KOPT-K1 (cell line): ENCODE measurements around the gene LINGO3.
A peak's percentile ranks its signal among the peaks of the same experiment; 100 is the strongest.

Source experiments
- H3K27ac ChIP-seq: fragments of 200-600 bp; sonication (generic); 2 replicates; pipeline ENCODE4 v1.5.1; 2016; ENCODE audit warnings: antibody characterized with exemption, mild to moderate bottlenecking, low read depth, low read length; ENCODE audit not compliant: poor library complexity, severe bottlenecking
- H3K36me3 ChIP-seq: fragments of 200-600 bp; sonication (generic); 2 replicates; pipeline ENCODE4 v1.5.1; 2017; ENCODE audit warnings: antibody characterized with exemption, mild to moderate bottlenecking, low read length, moderate library complexity; ENCODE audit not compliant: insufficient read depth
- H3K9me3 ChIP-seq: fragments of 200-600 bp; sonication (generic); 2 replicates; pipeline ENCODE4 v1.5.1; 2017; ENCODE audit warnings: antibody characterized with exemption, low read length, mild to moderate bottlenecking; ENCODE audit not compliant: insufficient read depth, poor library complexity, severe bottlenecking

Gene LINGO3

DNA sequence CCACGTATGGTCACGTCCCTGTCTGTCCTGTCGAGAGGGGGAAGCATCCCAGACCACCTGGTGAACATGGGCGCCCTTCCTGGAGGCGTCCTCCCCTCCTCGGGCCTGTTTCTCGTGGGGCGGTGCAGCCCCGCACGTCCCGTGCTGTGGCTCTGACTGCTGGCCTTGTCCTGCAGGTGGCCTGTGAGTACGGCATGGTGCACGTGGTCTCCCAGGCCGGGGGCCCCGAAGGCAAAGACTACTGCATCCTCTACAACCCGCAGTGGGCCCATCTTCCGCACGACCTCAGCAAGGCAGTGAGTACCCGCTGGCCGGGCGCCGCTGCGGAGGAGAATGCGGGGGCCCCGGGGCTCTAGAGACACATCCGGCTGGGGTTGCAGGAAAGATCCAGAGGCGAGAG is 26.5 kb upstream of the LINGO3 start:
- H3K9me3 ChIP-seq, result no peaks in the 10 kb centered on the region
- H3K36me3 ChIP-seq, result peaks cover 7% of the 10 kb centered on the region; the same call in 1 of the 2 replicates
- no peak overlapping the region for H3K27ac ChIP-seq

- Histone ChIP-seq H3K9me3 (no peaks in the 10 kb centered on the region), H3K36me3 (peaks cover 5% of the 10 kb centered on the region; the same call in 1 of the 2 replicates), H3K27ac (no peak overlapping the region)
Observed at GRCh38 chr19:2333807-2334211, 25.9 kb upstream of the LINGO3 start.

DNA sequence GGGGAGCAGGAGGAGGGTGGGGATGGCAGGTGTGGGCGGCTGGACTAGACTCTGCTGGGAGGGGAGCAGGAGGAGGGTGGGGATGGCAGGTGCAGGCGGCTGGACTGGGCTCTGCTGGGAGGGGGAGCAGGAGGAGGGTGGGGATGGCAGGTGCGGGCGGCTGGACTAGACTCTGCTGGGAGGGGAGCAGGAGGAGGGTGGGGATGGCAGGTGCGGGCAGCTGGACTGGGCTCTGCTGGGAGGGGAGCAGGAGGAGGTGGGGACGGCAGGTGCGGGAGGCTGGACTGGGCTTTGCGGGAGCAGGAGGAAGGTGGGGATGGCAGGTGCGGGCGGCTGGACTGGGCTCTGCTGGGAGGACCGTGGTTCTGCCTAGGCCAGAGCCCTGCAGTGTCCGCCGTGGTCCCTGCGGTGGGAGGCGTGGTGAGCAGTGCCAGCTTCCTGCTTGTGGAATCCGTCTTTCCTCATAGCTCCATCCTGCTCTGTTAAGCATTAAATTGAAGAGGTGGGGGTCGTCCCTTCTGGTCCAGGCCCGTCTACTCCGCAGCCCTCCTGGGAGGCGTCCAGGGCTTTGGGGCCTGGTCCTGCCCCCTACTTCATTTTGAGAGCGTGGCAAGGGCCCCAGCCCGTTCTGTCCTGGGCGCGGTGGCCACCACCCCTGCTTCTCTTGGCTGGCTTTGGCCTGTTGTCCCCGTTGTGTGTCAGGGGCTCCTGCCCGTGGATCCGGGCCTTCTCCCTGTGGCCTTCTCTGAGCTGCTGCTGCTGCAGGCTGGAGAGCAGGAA is 25.3 kb upstream of the LINGO3 start:
- Histone ChIP-seq H3K27ac (no peak overlapping the region), H3K36me3 (peaks cover 5% of the 10 kb centered on the region; the same call in 1 of the 2 replicates), H3K9me3 (no peaks in the 10 kb centered on the region)

DNA sequence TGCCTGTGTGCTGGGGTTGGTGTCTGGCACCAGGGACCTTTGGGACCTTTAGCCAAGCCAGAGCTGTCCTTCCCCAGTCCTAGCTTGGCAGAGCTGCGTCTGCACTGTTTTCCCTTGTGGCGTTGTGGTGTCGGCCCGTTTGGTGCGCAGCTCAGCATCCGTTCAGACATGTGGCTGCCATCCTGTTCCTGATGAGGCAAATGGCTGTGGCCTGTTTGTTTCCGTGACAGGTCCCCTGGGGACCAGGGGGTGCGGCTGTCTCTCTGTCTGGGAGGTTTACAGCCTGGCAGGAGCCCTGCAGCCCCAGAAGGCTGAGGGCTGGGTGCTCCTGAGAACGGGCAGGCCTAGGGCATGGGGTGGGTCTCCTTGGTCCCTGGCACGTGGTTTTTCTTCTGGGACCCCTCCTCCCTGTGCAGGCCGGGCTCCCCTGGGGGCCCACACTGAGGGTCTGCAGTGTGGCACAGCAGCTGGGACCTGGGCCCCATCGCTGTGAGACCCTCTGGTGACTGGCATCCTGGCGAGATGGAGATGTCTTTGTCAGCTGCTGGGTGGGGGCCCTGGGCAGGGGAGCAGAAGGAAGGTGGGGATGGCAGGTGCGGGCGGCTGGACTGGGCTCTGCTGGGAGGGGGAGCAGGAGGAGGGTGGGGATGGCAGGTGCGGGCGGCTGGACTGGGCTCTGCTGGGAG is 24.5 kb upstream of the LINGO3 start:
- peaks cover 5% of the 10 kb centered on the region; the same call in 1 of the 2 replicates for H3K36me3 ChIP-seq
- no peak overlapping the region for H3K27ac ChIP-seq
- no peaks in the 10 kb centered on the region for H3K9me3 ChIP-seq

DNA sequence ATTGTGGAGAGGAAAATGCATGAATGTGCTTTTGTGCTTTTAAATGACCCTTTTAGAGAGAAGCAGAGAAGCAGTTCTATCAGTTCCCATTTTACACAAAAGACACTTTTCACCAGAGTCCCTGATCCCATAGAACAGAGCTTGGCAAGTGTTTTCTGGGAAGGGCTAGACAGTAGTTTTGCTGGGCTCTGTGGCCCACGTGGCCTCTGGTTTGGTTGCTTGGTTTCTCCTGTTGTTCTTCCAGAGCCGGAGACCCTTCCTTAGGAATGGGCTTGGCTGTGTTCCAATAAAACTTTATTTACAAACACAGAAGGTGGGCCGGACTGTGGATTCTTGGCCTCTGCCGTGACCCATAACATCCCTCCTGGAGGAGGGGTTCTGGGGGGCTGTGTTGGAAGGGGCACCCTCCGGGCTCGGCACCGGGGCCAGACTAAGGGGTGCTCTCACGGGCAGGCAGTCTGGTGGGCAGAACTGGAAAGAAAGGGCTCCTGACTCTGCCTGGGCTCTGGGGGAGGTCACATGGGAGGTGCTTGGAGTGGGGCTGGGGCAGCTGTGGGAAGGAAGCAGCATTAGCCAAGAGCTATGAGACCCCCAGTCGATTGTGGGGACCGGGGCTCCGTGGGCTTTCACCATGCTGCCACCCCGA is 23.8 kb upstream of the LINGO3 start:
- Histone ChIP-seq H3K9me3 (no peaks in the 10 kb centered on the region), H3K36me3 (peaks cover 8% of the 10 kb centered on the region; the same call in 1 of the 2 replicates), H3K27ac (no peak overlapping the region)

DNA sequence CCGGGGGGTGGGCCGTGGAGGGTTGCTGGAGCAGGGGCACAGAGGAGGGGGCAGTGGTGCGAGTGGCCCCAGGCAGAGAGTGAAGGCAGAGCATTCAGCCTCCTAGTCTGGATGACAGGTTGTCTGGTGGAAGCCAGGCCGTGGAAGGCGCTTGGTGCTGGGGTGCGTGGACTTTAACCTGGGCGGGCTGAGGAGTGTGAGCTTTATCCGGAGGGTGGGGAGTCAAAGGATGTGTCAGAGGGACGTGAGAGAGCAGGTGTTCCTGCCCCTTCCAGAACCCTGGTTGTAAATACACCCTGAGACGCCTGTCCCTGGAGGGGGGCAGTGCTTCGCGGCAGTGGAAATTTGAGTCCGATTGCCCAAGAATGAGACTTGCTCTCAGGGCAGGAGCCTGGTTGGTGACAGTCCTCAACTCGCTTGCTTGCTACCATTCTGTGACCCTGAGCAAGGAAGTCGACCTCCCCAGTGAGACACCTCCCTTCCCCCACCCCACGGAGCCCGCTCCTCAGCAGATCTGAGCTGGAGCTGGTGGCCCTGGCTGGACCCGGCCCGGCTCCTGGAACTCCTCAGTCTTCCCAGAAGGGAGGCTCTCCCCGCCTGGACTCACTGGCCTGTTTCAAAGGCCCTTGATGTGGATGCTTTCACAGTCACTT is 22.8 kb upstream of the LINGO3 start:
- Histone ChIP-seq H3K36me3 (peaks cover 18% of the 10 kb centered on the region), H3K9me3 (no peaks in the 10 kb centered on the region), H3K27ac (no peak overlapping the region)

DNA sequence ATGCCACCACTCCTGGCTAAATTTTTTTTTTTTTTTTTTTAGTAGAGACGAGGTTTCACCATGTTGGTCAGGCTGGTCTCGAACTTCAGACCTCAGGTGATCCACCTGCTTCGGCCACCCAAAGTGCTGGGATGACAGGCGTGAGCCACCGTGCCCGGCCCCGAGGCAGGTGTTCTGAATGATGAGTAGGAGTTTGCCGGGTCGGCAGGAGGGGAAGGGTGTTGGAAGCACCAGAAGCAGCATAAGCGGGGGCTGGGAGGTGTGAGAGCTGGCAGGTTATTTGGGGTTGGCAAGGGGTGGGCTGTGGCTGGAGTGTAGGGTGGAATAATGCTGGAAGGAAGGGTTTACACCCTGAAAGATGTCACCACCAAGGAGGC is 22.3 kb upstream of the LINGO3 start:
- Histone ChIP-seq H3K36me3 (peaks cover 23% of the 10 kb centered on the region), H3K27ac (no peak overlapping the region), H3K9me3 (no peaks in the 10 kb centered on the region)

GRCh38 chr19:2329501-2329916 is 21.6 kb upstream of the LINGO3 start:
- Histone ChIP-seq H3K36me3 (peaks cover 27% of the 10 kb centered on the region), H3K9me3 (no peaks in the 10 kb centered on the region), H3K27ac (peak overlapping the region; percentile 94)

- Histone ChIP-seq H3K9me3 (no peaks in the 10 kb centered on the region), H3K36me3 (peaks cover 29% of the 10 kb centered on the region), H3K27ac (peak overlapping the region; percentile 94)
Observed at GRCh38 chr19:2329149-2329478, 21.2 kb upstream of the LINGO3 start.

DNA sequence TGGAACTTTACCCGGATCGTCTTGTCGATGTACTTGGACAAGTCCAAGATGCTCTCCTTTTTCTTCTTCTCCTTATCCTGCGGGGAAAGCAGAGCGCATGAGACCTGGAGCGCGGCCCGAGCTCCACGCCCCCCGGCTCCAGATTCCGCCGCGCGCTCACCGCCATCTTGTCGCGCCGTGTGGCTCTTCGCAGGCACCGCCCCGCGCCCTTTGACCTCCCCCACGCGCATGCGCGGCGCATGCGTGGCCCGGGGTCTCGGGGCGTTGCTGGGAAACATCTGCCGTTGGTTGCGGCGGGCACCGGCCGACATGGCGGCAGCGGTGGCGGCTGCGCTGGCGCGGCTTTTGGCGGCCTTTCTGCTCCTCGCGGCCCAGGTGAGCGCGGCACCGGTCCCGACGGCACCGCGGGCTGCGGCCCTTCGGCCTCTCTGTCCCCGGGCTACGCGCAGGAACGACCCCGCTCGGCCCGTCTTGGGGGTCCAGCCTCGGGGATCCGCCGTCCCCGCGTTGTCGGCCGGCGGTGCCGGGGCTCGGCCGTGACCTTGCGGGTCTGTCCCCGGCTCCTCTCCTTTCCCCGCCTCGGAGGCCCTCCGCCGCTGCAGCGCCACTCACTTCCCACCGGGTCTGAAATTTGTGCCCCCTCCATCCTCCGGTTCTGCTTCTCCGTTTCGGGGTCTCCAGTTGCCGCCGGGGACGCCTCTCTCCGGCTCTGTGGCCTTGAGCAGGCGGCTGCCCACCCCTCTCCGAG is 20.6 kb upstream of the LINGO3 start, which contains the start of the genes LSM7 and SPPL2B:
Gene LSM7, minus strand, starts transcription at position 186 of the 748 bp plus-strand sequence. Its CDS starts 20 bp downstream, at position 166.
Gene SPPL2B, plus strand, starts transcription at position 284 of the 748 bp plus-strand sequence. Its CDS starts 26 bp downstream, at position 310.
- H3K9me3 ChIP-seq, result no peaks in the 10 kb centered on the region
- H3K36me3 ChIP-seq, result peaks cover 35% of the 10 kb centered on the region
- peak within 1 kb of the TSS; percentile 94 for H3K27ac ChIP-seq

- Histone ChIP-seq H3K9me3 (no peaks in the 10 kb centered on the region), H3K27ac (peak overlapping the region; percentile 94), H3K36me3 (peaks cover 40% of the 10 kb centered on the region)
Observed at GRCh38 chr19:2327773-2328400, 19.9 kb upstream of the LINGO3 start.

DNA sequence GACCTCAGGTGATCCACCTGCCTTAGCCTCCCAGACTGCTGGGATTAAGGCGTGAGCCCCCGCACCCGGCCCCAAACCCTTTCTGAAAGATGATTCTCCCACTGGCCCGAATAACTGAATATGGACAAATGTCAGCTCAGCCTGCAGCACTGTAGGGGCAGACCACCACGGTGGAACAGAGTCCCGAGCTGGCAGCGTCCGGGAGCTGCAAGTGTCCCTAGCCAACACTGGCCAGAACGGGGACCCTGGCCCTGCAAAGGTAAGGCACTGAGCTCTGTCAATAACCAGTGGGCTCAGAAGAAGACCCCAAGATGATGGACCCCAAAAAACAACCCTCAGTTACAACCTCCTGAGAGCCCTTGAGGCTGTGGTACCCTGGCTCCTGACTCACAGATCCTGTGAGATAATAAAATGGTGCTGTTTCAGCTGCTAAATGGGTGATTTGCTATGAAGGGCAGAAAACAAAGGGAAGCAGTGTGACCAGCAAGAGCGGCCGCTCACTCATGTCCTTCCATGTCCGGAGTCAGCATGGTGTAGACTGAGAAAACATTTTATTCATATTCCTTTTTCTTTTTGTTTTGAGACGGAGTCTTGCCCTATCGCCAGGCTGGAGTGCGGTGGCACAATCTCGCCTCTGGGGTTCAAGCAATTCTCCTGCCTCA is 18.9 kb upstream of the LINGO3 start:
- Histone ChIP-seq H3K36me3 (peaks cover 48% of the 10 kb centered on the region), H3K27ac (peak overlapping the region; percentile 94), H3K9me3 (no peaks in the 10 kb centered on the region)

- Histone ChIP-seq H3K9me3 (no peaks in the 10 kb centered on the region), H3K36me3 (peaks cover 61% of the 10 kb centered on the region), H3K27ac (no peak overlapping the region)
Observed at GRCh38 chr19:2325281-2326046, 17.5 kb upstream of the LINGO3 start.
